ENCODE data around the gene FNDC8.

DNA sequence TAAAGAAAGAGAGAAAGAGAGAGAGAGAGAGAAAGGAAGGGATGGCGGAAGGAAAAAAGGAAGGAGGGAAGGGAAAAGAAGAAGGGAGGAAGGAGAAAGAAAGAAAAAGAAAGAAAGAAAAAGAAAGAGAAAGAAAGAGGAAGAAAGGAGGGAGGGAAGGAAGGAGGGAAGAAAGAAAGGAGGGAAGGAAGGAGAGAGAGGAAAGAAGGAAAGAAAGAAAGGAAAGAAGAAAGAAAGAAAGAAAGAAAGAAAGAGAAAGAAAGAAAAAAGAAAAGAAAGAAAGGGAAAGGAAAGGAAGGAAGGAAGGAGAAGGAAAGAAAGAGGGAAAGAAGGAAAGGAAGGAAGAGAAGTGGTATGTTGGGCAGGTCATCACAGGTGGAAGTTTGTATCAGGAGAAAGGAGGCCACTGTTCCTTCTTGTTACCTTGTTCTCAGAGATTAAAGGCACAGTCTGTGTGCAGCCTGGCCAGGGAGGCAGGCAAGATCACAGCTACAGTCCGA, 53.5 kb downstream of the FNDC8 start:
- TF ChIP-seq POLR2A (IDR thresholded peaks at IDR 0.05; ENCODE audit: low read depth, low read length) (no peak), CTCF (conservative IDR thresholded peaks at IDR 0.05; ENCODE audit: low read depth, low read length) (no peak), USF2 (IDR thresholded peaks at IDR 0.05; ENCODE audit: low read depth, low read length) (no peak), RAD21 (IDR thresholded peaks at IDR 0.05; ENCODE audit: low read length) (no peak), BHLHE40 (IDR thresholded peaks at IDR 0.05; ENCODE audit: low read depth, low read length) (no peak), SMC3 (IDR thresholded peaks at IDR 0.05; ENCODE audit: low read depth, low read length) (no peak), CEBPB (IDR thresholded peaks at IDR 0.05; ENCODE audit: low read depth, low read length) (no peak), MAZ (IDR thresholded peaks at IDR 0.05; ENCODE audit: borderline replicate concordance, low read depth, low read length) (no peak), RCOR1 (IDR thresholded peaks at IDR 0.05; ENCODE audit: insufficient replicate concordance, low read length) (no peak)
- TF ChIP-seq, protein P1, sequence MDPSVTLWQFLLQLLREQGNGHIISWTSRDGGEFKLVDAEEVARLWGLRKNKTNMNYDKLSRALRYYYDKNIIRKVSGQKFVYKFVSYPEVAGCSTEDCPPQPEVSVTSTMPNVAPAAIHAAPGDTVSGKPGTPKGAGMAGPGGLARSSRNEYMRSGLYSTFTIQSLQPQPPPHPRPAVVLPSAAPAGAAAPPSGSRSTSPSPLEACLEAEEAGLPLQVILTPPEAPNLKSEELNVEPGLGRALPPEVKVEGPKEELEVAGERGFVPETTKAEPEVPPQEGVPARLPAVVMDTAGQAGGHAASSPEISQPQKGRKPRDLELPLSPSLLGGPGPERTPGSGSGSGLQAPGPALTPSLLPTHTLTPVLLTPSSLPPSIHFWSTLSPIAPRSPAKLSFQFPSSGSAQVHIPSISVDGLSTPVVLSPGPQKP (IDR thresholded peaks at IDR 0.05; ENCODE audit: borderline replicate concordance, low read depth, low read length): no peak
